Dendritic cell treated with granulocyte-macrophage colony-stimulating factor and Interleukin-4, amounts not matched to agents 40 ng/mL and 50 ng/mL, for 4 days (primary cell): ENCODE measurements around the gene NUDT4.

Source experiments
- H3K27ac Mint-ChIP-seq: one replicate; pipeline ENCODE4 v1.8.0; 2022; ENCODE audit warnings: mild to moderate bottlenecking, mixed read lengths
- H3K27me3 Mint-ChIP-seq: one replicate; pipeline ENCODE4 v1.8.0; 2022; ENCODE audit warnings: mild to moderate bottlenecking, mixed read lengths
- H3K36me3 Mint-ChIP-seq: one replicate; pipeline ENCODE4 v1.8.0; 2022; ENCODE audit warnings: low read depth, mixed read lengths
- H3K4me1 Mint-ChIP-seq: one replicate; pipeline ENCODE4 v1.8.0; 2022; ENCODE audit warnings: low read depth, mixed read lengths
- H3K4me3 Mint-ChIP-seq: one replicate; pipeline ENCODE4 v1.8.0; 2022; ENCODE audit warnings: mild to moderate bottlenecking, moderate library complexity, mixed read lengths
- H3K9me3 Mint-ChIP-seq: one replicate; pipeline ENCODE4 v1.8.0; 2022; ENCODE audit warnings: mixed read lengths
- intact Hi-C: fragments of 100-400 bp; cut with micrococcal nuclease; formaldehyde crosslinking; loops from one replicate; pipeline ENCODE4 v1.15.0; 2022

The NUDT4 gene

GRCh38 chr12:93377252-93378195, at the start of gene NUDT4:
TSS of gene NUDT4 (plus strand) at chr12:93377925. CDS start at chr12:93378323, 398 bp downstream.
- Mint-ChIP-seq H3K27me3 (no peaks in the 10 kb centered on the region), H3K36me3 (peaks cover 19% of the 10 kb centered on the region), H3K4me3 (peak within 1 kb of the TSS; percentile 99), H3K27ac (peak within 1 kb of the TSS; percentile 95), H3K9me3 (no peaks in the 10 kb centered on the region), H3K4me1 (peaks cover 53% of the 10 kb centered on the region)
- intact Hi-C loops: loop anchor here (5.0 kb wide), 2 partner anchors 280 to 390 kb away; no protein-coding TSS in a partner anchor

GRCh38 chr12:93333054-93333453, 44.7 kb upstream of the NUDT4 start:
- H3K9me3 Mint-ChIP-seq: no peaks in the 10 kb centered on the region
- intact Hi-C loops: no loop called here
- H3K4me3 Mint-ChIP-seq: no peak overlapping the region
- H3K27me3 Mint-ChIP-seq: peaks cover 1% of the 10 kb centered on the region
- H3K27ac Mint-ChIP-seq: no peak overlapping the region
- peaks cover 6% of the 10 kb centered on the region for H3K4me1 Mint-ChIP-seq
- no peaks in the 10 kb centered on the region for H3K36me3 Mint-ChIP-seq

- Mint-ChIP-seq H3K4me3 (no peak overlapping the region), H3K9me3 (no peaks in the 10 kb centered on the region), H3K36me3 (no peaks in the 10 kb centered on the region), H3K4me1 (peaks cover 6% of the 10 kb centered on the region), H3K27me3 (peaks cover 1% of the 10 kb centered on the region), H3K27ac (no peak overlapping the region)
- intact Hi-C loops: no loop called here
These were observed 43.9 kb upstream of the NUDT4 start for GRCh38 chr12:93333828-93334227.

- Mint-ChIP-seq H3K27me3 (peaks cover 1% of the 10 kb centered on the region), H3K4me1 (peaks cover 6% of the 10 kb centered on the region), H3K9me3 (no peaks in the 10 kb centered on the region), H3K4me3 (no peak overlapping the region), H3K36me3 (no peaks in the 10 kb centered on the region), H3K27ac (no peak overlapping the region)
- intact Hi-C loops: no loop called here
These were observed 42.0 kb upstream of the NUDT4 start for GRCh38 chr12:93335603-93336162.

- no peak overlapping the region for H3K4me3 Mint-ChIP-seq
These were observed 41.4 kb upstream of the NUDT4 start for GRCh38 chr12:93336291-93336741.

GRCh38 chr12:93338598-93338997, 39.1 kb upstream of the NUDT4 start:
- Mint-ChIP-seq H3K4me1 (peaks cover 6% of the 10 kb centered on the region), H3K27ac (no peak overlapping the region), H3K36me3 (no peaks in the 10 kb centered on the region), H3K9me3 (no peaks in the 10 kb centered on the region), H3K4me3 (no peak overlapping the region), H3K27me3 (peaks cover 1% of the 10 kb centered on the region)
- intact Hi-C loops: no loop called here

More at GRCh38 chr12:93336291-93336741, 41.4 kb upstream of the NUDT4 start:
- intact Hi-C loops: no loop called here
- H3K27me3 Mint-ChIP-seq: peaks cover 1% of the 10 kb centered on the region
- no peak overlapping the region for H3K27ac Mint-ChIP-seq
- H3K4me1 Mint-ChIP-seq: peaks cover 6% of the 10 kb centered on the region
- no peaks in the 10 kb centered on the region for H3K36me3 Mint-ChIP-seq
- H3K9me3 Mint-ChIP-seq: no peaks in the 10 kb centered on the region

GRCh38 chr12:93339695-93340094, 38.0 kb upstream of the NUDT4 start:
- Mint-ChIP-seq H3K4me1 (peaks cover 6% of the 10 kb centered on the region), H3K36me3 (no peaks in the 10 kb centered on the region), H3K4me3 (no peak overlapping the region), H3K27me3 (peaks cover 1% of the 10 kb centered on the region), H3K27ac (no peak overlapping the region), H3K9me3 (no peaks in the 10 kb centered on the region)
- intact Hi-C loops: no loop called here

GRCh38 chr12:93341409-93342049, 36.2 kb upstream of the NUDT4 start:
- Mint-ChIP-seq H3K27ac (no peak overlapping the region), H3K4me3 (no peak overlapping the region), H3K27me3 (peaks cover 1% of the 10 kb centered on the region), H3K9me3 (no peaks in the 10 kb centered on the region), H3K36me3 (no peaks in the 10 kb centered on the region), H3K4me1 (peaks cover 1% of the 10 kb centered on the region)
- intact Hi-C loops: no loop called here

- Mint-ChIP-seq H3K4me3 (no peak overlapping the region), H3K27ac (no peak overlapping the region), H3K27me3 (no peaks in the 10 kb centered on the region), H3K9me3 (no peaks in the 10 kb centered on the region), H3K4me1 (peaks cover 3% of the 10 kb centered on the region), H3K36me3 (no peaks in the 10 kb centered on the region)
- intact Hi-C loops: no loop called here
These were observed 30.5 kb upstream of the NUDT4 start for GRCh38 chr12:93347054-93347785.

GRCh38 chr12:93348575-93349435, 28.9 kb upstream of the NUDT4 start:
- Mint-ChIP-seq H3K27ac (no peak overlapping the region), H3K27me3 (peaks cover 2% of the 10 kb centered on the region), H3K36me3 (no peaks in the 10 kb centered on the region), H3K4me3 (no peak overlapping the region), H3K9me3 (no peaks in the 10 kb centered on the region), H3K4me1 (peaks cover 8% of the 10 kb centered on the region)
- intact Hi-C loops: no loop called here

- intact Hi-C loops: no loop called here
These were observed 26.0 kb upstream of the NUDT4 start for GRCh38 chr12:93351726-93352125.

GRCh38 chr12:93352321-93352720, 25.4 kb upstream of the NUDT4 start:
- Mint-ChIP-seq H3K27me3 (peaks cover 2% of the 10 kb centered on the region), H3K9me3 (no peaks in the 10 kb centered on the region), H3K4me3 (no peak overlapping the region), H3K27ac (no peak overlapping the region), H3K36me3 (no peaks in the 10 kb centered on the region), H3K4me1 (peaks cover 8% of the 10 kb centered on the region)
- intact Hi-C loops: no loop called here

More at GRCh38 chr12:93351726-93352125, 26.0 kb upstream of the NUDT4 start:
- Mint-ChIP-seq H3K4me1 (peaks cover 8% of the 10 kb centered on the region), H3K9me3 (no peaks in the 10 kb centered on the region), H3K36me3 (no peaks in the 10 kb centered on the region), H3K27ac (no peak overlapping the region), H3K4me3 (no peak overlapping the region), H3K27me3 (peaks cover 2% of the 10 kb centered on the region)

GRCh38 chr12:93356214-93356613, 21.5 kb upstream of the NUDT4 start:
- Mint-ChIP-seq H3K27me3 (peaks cover 2% of the 10 kb centered on the region), H3K4me3 (no peak overlapping the region), H3K4me1 (peaks cover 8% of the 10 kb centered on the region), H3K27ac (no peak overlapping the region), H3K9me3 (no peaks in the 10 kb centered on the region), H3K36me3 (no peaks in the 10 kb centered on the region)
- intact Hi-C loops: no loop called here
